GM21723 (cell line): ENCODE measurements around the gene TUT4.

Source experiments
- ATAC-seq: cut with Tn5 transposase; IDR thresholded peaks from one replicate; pipeline ENCODE4 v1.9.1; 2021; ENCODE audit warnings: mild to moderate bottlenecking, moderate library complexity; ENCODE audit not compliant: unreplicated experiment

TUT4 gene

DNA sequence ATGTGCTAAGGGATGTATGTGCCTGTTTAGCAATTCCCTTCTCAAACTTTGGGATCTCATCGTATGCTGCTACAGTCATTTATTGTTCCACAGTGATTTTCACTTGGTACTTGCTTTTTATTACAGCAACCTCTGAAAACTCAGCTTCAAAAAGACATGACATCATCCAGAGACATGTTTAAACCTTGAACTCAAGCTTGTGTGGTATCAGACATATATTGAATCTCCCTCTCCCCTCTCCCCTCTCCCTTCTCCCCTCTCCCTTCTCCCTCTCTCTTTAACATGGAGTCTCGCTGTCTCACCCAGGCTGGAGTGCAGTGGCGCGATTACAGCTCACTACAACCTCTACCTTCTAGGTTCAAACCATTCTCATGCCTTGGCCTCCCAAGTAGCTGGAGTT, 19.5 kb upstream of the TUT4 start:
- ATAC-seq = no peak

DNA sequence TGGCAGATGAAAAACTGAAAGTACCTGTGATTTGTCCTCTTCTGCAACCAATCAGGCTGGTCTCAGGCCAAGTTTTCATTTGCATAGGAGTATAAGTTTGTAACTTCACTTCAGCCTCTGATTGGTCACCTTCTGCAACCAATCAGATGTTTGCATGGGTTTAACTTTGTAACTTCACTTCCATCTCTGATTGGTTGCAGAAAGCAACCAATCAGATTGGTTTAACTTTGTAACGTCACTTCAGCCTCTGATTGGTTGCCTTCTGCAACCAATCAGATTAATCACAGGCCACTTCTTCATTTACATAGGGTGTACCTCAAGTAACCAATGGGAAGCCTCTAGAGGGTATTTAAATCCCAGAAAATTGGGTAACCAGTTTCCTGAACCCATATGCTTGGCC, 18.9 kb upstream of the TUT4 start:
- no peak for ATAC-seq

DNA sequence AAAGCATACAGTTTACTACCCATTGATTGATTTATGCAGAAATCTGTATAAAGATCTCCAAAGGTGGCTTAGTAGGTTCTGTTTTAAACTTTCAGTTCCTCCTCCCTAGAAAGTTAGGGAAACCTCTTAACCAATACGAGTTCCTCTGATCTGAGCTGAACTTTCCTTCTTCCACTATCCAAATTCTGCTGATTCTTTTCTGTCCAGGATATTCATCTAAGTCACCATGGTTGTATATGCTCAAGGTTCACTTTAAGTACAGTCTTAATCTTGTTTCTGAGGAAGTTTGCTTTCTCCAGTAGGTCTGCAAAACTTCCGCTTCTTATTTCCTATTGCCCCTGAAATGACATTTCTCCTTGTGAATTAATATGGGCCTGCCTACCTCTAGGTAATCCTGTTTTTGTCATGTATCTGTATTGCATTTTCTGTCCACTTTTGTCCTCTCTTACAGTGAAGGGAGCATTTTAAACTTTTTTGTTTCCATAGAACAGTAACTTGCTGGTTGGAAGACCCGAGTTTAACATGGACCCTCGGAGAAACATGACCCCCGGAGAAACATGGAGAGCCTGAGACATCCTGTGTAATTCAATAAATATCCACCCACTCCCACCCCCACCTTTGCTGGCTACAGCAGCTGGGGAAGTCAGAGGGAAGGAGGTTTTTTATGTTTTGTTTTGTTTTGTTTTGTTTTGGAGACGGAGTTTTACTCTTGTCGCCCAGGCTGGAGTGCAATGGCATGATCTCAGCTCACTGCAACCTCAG, 16.7 kb upstream of the TUT4 start:
- no peak for ATAC-seq

DNA sequence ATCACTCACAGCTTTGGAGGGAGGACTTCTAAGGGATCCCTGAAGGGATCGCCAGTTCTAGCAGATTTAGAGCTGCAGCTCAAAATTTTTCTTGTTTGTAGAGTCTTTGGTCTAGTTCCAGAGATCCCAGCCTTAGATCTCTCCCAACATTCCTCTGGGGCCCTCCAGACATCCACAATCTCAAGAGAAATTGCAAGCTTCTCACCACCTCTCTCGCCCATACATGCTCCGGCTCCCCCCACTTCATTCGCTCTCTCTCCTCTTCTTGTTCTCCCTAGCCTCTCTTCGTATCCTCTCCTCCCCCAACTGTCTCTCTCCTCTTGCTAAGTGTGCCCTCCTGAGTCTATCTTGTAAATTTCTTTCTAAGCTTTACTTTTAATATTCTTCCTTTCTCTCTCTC, 15.1 kb upstream of the TUT4 start:
- no peak for ATAC-seq

DNA sequence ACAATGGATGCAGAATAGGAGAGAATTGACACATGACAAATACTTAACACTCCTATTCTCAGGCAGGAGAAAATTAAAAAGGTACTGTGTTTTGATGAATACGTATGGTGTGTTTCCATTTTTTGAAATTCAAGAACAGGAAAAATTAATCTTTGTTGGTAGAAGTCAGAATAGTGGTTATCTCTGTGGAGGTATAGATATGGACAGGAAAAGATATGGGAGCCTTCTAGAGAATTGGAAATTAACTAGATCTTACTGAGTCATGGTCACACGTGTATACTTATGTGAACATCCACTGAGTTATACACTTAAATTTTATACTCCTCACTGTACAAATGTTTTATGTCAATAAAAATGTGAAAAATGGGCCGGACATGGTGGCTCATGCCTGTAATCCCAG, 9.9 kb upstream of the TUT4 start:
- no peak for ATAC-seq

DNA sequence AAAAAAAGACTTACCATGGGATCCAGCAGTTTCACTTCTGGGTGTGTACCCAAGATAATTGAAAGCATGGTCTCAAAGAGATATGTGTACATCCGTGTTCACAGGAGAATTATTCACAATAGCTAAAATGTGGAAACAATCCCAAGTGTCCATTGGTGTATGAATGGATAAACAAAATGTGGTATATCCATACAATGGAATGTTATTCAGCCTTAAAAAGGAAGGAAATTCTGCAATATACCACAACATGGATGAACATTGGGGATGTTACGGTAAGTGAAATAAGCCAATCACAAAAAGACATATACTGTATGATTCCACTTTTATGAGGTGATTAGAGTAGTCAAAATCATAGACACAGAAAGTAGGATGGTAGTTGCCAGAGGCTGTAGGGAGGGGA, 7.0 kb upstream of the TUT4 start:
- no peak for ATAC-seq

DNA sequence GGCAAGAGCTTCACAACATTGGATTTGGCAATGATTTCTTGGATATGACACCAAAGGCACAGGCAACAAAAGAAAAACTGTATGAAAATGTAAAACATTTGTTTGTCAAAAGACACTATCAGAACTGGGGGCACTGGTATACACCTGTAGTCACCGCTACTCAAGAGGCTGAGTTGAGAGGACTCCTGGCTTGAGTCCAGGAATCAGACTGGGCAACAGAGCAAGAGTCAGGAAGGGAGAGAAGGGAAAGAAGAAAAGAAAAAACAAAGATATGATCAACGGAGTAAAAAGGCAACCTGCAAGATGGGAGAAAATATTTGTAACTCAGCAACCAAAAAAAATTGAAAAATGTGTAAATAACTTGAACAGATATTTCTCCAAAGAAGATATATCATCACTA, 6.0 kb upstream of the TUT4 start:
- no peak for ATAC-seq

DNA sequence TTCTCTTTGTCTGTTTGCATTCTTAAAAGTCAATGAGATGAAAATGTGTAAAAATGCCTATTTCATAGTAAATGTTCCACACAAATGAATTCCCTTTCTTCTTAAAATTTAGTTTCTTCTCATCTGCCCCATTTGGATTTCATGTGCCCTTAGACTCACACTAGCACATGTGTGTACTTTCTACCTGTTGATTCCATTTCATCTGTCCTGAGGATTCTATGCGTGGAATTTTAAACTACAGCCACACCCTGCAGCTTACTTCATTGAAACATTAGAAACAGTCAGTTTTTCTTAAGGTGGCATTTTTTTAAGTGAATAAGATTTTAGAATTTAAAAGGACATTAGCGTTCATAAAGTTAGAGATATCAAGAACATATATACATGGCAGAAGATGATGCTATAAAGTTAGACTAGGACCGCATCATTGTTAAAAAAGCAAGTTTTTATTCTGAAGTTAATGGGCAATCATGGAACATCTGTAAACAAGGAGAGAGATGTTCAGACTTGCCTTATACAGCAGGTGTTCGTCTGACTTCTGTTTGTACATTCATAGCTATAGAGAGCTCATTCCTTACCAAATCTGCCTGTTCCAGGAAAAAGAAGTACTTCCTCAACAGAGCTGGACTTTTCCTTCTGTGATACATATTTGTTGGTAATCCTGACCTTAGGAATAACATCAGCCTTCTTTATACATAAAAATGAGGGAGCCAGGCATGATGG, 3.9 kb upstream of the TUT4 start:
- ATAC-seq = no peak

DNA sequence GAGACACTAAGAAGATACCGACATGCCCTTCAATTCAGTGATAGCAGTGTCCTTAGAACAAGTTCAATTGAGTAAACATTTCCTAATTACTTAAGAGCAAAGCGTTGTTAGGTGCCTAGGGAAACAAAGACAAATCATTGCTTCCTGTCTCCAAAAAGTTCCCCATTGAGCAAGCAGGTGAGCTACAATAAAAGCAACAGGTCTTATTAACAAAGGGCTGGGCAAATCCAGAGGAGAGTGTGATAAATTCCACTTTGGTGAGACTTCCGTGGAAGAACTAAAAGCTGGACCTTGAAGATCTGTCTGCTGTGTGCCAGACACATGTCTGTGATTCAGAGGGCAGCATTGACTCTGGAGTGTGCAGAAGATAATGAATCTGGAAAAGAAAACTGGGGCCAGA, 1.9 kb upstream of the TUT4 start:
- no peak for ATAC-seq

DNA sequence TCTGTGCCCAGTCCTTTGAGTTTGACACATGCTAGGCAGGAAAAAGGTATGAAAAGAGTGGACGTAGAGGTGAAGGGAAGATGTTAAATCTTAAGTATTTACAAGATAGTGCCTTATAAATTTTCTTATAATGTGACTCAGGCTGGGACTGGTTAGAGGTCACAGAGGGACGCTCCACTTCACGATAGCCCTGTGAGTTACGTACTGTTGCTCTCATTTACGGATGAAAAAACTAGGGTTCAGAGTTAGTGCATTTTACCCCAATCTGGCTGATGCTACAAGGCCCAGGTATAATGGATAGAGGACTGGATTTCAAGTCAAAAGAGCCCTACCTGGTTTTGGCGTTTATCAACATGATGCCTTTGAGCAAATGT, 1.4 kb upstream of the TUT4 start:
- no peak for ATAC-seq

DNA sequence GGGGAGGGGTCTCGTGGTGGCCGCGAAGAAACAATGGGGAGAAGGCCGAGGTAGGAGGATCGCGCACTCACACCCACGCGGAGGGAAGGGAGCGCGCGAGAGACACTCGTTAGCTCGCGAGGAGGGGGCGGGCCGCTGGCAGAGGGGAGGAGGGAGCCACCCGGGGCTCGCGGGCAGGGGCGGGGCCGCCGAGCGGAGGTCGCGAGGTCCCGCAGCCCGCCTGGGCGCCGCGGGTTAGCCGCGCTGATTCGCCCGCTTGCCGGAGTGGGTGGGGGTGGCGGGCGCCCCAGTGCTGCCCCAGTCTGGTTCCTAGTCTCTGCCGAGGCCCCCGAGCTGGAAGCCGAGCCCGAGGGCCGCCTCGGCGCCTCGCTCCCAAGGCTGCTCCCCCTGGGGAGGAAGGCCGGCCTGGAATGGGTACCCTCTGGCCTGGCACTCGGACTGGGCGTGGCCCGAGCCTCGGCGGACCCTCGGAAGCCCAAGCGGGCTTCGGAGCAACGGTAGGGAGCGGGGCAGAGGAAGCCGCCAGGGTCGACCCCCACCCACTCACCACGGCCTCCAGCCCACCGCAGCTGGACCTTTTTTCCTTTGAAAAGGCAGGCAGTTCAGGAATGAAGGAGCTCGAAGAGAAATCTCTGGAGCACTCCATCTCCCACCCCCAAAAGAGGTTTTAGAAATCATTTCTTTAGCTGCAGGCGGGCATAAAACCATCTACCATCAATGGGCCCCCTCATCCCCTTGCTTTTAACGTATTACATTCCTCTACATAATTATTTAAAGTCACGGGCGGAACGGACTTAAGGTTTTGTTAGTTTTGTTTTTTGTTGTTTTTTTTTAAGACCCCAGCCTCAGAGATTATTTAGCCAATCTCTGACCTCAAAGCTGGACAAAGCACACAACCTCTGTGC, 722 bp upstream of the TUT4 start:
- peak; percentile 61 for ATAC-seq

DNA sequence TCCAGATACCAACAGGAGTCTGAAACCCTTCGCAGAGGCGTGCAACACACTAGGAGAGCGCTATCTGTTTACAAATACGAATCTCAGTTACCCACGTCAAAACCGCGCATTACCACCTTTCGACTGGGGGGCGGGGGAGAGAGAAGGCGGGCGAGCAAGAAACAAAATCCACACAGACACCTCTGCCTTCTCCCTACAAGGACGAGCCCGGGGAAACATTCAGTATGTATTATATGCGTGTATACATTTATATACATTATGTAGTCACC, 722 bp downstream of the TUT4 start:
- peak; percentile 54 for ATAC-seq

DNA sequence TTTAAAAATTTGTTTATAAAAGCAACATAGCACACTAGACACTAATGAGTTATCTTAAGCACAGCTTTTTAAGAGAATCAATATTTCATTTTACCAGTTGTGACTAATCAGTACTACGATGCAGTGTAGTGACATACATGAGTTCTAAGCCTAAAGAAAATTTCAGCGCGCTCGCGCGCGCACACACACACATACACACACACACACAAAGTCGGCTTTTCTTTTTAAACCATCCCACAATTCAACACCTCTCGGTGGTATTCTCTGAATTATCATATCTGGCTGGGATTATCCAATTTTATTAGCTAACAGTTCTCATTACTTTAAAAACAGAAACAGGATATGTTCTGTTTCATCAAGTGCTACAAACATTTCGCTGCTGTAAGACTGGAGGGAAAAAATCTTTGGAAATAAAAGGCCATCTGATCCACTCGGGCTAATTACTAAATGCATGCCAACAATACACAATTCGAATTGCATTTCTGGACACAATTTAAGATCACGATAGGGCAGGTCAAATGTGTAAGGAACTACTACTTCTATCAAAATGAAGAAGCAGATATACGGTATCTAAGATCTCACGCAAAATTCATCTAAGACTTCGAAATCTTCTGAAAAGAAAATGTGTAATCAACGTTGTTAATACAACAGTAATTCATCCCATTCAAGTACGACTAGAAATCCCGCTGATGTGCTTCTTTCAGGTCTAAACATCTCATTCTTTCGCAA, 1.2 kb downstream of the TUT4 start:
- no peak for ATAC-seq

DNA sequence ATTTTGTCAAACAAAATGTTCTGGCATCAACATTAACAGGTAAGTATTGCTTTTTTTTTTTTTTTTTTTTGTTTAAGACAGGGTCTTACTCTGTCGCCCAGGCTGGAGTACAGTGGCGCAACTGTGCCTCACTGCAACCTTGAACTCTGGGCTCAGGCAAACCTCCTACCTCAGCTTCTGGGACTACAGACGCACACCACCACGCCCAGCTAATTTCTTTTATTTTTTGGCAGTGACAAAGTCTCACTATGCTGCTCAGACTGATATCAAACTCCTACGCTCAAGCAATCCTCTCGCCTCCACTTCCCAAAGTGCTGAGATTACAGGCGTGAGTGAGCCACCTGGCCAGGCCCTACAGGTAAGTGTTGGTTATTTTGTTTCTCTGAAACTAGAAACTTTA, 2.4 kb downstream of the TUT4 start:
- no peak for ATAC-seq

DNA sequence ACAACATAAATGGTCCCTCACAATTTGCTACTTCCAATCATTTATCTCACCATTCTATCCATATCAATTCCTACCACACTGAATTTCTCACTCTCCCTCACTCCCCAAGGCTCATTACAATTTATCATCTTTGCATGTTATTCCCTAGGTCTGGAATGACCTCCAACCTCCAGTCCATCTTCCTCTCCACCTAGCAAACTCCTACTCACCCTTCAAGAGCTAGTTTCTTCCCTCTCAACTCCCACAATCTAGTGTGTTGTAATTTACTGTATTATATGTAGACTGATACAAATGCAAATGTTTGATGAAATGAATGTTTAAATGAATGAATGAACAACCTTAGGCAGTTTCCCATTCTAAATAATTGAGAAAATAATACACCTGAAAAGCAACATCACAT, 3.6 kb downstream of the TUT4 start:
- no peak for ATAC-seq

DNA sequence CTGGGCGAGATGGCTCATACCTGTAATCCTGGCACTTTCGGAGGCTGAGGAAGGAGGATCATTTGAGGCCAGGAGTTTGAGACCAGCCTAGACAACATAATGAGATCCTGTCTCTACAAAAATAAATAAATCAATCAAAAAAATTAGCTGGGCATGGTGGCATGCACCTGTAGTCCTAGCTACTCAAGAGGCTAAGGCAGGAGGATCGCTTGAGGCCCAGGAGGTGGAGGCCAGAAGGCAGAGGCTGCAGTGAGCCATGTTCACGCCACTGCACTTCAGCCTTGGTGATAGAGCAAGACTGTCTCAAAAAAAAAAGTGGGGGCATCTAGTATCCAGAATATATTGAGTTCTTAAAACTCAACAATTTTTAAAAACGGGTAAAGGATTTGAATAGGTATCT, 6.0 kb downstream of the TUT4 start:
- no peak for ATAC-seq

DNA sequence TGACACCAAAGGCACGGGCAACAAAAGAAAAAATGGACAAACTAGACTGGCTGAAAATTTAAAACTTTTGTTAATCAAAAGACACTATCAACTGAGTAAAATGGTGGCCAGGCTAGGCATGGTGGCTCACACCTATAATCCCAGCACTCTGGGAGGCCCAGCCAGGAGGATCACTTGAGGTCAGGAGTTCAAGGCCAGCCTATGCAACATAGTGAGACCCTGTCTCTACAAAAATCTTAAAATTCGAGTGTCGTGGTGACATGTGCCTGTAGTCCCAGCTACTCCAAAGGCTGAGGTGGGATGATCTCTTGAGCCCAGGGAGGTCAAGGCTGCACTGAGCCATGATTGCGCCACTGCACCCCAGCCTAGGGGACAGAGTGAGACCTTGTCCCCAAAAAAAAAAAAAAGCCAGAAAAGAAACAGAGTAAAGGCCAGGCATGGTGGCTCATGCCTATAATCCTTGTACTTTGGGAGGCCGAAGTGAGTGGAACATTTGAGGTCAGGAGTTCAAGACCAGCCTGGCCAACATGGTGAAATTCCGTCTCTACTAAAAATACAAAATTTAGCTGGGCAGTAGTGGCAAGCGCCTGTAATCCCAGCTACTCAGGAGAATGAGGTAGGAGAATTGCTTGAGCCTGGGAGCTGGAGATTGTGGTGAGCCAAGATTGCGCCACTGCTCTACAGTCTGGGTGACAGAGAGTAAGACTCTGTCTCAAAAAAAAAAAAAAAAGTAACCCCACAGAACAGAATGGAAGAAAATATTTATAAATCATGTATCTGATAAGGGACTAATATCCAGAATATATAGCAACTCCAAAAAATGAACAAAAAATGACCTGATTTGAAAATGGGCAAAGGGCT, 8.0 kb downstream of the TUT4 start:
- ATAC-seq = no peak

DNA sequence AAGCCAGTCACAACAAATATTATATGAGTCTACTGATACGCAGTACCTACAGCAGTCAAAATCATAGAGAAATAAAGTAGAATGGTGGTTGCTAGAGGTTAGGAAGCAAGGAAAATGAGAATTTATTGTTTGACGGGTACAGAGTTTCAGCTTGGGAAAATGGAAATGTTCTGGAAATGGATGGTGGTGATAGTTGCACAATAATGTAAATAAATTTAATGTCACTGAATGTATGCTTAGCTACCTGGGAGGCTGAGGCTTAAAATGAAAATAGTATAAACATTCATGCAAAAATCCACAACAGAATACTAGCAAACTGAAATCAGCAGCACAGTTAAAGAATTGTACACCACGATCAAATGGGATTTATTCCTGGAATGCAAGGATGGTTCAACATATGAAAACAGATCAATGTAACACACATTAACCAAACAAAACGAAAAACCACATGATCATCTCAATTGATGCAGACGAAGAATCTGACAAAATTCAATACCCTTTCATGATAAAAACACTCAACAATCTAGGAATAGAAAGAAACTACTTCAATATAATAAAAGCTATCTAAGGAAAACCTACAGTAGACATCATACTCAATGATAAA, 10.7 kb downstream of the TUT4 start:
- no peak for ATAC-seq

DNA sequence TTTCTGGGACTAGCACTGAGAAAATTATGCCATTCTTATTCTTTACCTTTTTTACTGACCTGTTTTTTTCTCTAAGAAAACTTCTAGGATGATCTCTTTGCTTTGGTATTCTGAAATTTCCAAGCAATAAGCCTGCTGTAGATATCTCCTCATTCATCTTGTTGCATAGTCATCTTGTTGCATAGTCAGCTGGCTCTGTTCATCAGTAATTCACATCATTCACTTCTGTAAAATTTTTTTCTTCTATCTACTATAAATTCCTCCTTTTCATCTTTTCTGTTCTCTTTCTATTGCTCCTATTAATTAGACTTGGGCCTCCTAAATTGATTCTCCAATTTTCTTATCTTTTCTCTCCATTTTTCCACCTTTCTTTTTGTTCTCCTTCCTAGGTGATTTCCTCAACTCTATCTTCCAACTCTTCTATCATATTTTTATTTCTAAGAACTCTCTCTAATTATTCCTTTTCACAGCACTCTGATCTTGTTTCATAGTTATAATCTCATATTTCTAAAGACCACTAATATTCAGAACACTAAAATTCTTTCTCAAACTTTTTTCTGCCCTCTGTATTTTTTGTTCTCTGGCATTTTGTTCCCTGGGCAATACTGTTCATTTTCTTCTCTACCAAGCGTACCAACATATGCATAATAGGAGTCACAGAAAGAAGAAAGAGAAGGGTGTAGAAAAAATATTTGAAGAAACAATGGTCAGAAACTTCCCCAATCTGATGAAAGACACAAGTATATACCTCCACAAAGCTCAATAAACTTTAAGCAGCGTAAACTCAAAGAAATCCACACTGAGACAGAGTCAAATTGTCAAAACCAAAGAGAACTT, 17.7 kb downstream of the TUT4 start:
- ATAC-seq = no peak
